DMS79 (cell line): ENCODE data around the gene AZI2.

ENCODE experiments used
- DNase-seq: peaks from one replicate; lab custom pipeline; 2025; lab: John Stamatoyannopoulos, UW

Gene AZI2, protein sequence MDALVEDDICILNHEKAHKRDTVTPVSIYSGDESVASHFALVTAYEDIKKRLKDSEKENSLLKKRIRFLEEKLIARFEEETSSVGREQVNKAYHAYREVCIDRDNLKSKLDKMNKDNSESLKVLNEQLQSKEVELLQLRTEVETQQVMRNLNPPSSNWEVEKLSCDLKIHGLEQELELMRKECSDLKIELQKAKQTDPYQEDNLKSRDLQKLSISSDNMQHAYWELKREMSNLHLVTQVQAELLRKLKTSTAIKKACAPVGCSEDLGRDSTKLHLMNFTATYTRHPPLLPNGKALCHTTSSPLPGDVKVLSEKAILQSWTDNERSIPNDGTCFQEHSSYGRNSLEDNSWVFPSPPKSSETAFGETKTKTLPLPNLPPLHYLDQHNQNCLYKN

DNA sequence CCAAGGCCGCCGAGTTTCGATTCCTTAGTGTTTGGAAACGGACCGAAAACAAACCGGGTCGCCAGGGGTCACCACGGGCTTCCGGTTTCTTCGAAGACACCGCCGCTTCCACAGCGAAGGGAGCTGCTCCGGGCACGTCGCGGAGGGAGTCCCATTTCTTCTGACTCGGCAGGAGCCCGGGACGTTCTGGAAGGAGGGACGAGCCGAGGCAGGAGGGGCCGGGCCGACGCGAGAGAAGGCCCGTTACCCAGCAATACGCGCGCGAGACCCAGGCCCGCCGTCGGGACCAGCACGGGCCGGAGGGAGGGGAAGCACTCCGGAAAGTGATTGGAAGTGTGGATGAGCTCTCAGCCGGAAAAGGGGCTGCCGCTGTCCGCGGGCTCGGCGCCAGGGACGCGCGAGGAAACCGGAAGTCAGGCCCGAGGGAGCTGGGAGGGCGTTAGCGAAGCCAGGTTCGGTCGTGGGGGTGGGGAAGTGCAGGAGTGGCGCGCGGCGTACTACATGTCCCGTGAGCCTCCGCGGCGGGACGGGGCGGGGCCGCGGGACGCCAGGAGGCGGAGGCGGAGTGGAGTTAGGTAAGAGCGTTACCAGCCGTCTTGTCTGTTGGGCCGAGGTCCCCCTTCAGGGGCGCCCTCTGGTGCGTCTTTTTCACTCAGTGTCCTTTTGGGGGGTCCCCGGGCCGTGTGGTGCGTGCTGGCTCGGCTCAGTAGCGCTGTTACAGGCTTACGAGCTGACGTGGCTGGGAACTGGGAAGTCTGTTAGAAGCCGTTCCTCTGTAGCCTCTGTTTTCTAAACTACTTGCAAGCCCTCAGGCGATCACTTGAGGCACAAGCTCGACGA, at the start of gene AZI2, which contains the start of gene ZCWPW2:
Gene AZI2 (minus strand): TSS at position 196 of the 840 bp plus-strand sequence. CDS start 8,207 bp downstream, outside the sequence.
Gene ZCWPW2 (plus strand): TSS at position 93 of the 840 bp plus-strand sequence. CDS start 64,348 bp downstream, outside the sequence.
- peak; percentile 72 for DNase-seq

- no peak for DNase-seq
Measured at GRCh38 chr3:28388978-28389377, 40.4 kb upstream of the AZI2 start.

DNA sequence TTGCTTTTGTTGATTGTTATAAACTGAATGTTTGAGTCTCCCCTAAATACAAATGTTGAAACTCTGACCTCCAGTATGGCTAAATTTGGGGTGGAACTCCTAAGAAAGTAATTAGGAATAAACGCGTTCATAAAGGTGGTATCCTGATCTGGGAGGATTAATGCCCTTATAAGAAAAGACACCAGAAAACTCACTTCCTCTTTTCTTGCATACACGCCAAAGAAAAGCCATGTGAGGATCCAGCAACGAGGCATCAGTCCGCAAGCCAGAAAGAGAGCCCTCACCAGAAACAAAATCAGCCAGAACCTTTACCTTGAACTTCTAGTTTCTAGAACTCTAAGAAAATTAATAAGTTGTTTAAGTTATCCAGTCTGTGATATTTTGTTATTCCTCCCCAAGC, 37.4 kb upstream of the AZI2 start:
- no peak for DNase-seq

DNA sequence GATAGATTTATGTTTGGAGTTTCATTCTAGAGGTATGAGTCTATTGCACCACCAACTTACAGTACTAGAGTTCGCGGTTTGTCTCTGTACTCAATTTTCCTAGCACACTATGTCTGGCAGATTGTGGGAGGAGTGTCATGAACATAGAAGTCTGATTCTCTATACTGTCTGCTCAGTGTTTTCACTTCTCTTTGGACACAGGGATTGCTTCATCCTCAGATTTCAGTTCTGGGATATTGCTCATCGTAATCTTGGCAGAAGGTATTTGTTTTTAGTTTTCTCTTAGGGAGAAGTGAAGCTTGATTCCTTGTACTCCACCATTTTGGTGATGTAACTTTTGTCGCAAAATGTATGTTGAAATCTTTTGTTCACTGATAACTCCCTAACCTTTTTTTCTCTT, 27.8 kb upstream of the AZI2 start:
- DNase-seq: no peak

- no peak for DNase-seq
Measured at GRCh38 chr3:28349469-28350000, 911 bp upstream of the AZI2 start.

- no peak for DNase-seq
Measured at GRCh38 chr3:28348265-28348628, 377 bp downstream of the AZI2 start.

GRCh38 chr3:28347374-28348264, 1.0 kb downstream of the AZI2 start:
- DNase-seq: no peak

DNA sequence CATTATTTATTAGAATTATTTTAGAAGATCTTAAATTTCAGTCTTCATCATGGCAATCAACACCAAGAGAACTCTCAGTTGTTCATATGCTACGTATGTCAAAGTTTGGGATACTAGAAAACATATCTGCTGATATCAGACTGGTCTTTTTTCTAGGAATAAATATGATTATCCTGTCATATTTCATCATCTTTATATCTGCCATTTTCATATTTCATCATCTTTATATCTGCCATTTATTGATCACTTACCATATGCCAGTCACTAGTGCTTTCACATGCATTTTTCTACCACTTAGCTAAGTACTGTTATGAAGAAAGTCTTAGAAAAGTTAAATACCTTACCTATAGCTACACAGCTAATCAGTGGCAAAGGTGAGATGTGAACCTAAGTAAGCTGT, 2.9 kb downstream of the AZI2 start:
- no peak for DNase-seq

DNA sequence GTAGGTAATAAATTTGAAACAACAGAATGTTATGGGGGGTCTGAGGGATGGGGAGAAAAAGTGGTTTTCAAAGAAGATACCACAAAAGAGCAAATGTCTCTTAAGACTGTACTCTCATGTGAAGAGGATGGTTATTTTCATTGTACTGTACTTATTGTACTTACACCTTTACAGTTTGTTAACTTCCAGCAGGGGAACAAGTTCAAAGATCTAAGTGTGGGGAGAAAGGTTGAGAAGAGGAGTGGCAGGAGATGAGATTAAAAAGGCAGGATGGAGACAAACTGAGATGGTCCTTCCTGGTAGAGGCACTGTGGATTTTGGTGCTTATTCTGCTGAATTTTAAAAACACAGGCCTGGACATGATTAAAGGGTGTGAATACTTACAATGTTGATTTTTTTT, 5.5 kb downstream of the AZI2 start:
- no peak for DNase-seq

GRCh38 chr3:28337230-28337629, 11.4 kb downstream of the AZI2 start:
- no peak for DNase-seq

- no peak for DNase-seq
Measured at GRCh38 chr3:28335246-28335645, 13.4 kb downstream of the AZI2 start.

- no peak for DNase-seq
Measured at GRCh38 chr3:28334552-28334951, 14.1 kb downstream of the AZI2 start.

DNA sequence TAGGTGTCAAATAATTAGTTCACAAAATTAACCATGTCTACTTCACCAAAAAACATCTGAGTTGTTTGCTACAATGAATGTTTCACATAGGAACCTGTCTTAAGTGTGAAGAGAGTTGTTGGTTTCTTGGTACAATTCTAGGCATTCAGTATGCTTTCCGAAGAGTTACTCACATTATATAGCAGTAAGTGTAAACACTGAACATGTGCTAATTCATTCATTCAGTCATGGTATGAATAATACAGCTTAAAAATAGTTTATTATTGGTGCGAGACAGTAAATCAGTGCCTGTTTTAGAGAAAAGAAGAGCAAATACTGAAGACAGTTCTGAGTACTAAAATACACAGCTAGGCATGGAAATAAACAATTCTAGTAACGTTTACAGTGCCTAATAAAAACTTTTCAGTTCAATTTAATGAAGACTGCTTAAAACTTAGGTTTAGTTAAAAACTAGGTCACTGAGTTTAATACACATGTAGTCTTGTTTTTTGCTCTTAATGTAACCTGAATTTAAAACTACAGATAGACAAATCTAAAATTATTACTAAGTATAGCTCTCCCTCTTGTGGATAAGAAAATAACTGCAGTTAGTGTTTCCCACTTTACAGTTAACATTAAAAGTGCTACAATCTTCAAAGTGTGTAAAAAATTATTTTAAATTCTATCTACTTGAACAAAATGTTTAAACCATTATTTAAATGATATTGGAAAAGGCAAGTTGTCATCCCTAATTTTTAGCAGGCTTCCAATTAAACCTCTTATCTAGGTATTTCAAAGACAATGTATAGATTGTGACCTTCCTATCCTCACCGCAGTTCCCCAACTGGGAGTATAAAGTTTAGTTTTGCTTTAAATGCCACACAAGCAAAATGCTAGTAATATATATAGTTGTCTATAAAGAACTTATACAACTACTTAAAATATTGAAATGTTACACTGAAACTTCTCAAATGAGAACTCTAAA, 20.2 kb downstream of the AZI2 start:
- no peak for DNase-seq

- no peak for DNase-seq
Measured at GRCh38 chr3:28326458-28326926, 22.1 kb downstream of the AZI2 start.

GRCh38 chr3:28322464-28322863, 26.2 kb downstream of the AZI2 start:
- DNase-seq: no peak

- no peak for DNase-seq
Measured at GRCh38 chr3:28320981-28321380, 27.6 kb downstream of the AZI2 start.

DNA sequence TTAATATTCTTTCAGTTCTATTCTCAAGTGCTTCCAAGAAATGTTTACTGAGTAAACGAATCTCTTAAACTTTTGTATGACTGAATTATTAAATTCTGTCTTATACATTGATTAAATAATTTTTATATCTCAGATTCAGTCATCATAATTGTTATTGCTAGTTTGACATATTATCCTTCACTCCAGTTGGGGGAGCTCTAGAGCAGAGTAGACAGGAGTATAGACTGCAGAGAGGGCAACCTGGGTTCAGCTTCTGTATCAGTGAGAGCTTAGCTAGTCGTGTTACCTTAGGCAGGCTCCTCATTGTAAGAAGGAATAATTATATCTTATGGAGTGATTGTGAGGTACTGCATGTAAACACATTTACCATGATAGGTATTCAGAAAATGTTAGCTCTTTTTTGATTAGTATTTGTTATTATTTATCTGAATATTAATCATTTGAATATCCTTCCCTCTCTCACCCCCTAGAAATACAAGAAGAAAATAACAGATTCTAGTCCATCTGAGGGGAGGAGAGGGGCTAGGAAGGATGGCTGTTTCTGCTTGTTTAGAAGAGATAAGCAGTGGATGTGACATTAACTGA, 31.1 kb downstream of the AZI2 start:
- DNase-seq: no peak

- no peak for DNase-seq
Measured at GRCh38 chr3:28316226-28316625, 32.4 kb downstream of the AZI2 start.

DNA sequence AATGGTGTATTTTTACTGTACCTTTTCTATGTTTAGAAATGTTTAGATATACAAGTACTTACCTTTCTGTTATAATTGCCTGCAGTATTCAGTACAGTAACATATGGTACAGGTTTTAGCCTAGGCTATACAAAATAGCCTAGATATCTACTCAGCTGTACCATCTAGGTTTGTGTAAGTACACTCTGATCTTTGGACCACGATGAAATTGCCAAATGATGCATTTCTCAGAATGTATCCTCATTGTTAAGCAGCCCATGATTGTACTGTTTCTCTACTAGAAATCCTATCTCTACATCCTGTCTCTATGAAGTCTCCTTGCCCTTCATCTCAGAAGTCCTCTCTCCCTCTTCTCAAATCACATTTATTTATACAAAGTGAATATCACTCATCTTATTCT, 32.9 kb downstream of the AZI2 start:
- no peak for DNase-seq

DNA sequence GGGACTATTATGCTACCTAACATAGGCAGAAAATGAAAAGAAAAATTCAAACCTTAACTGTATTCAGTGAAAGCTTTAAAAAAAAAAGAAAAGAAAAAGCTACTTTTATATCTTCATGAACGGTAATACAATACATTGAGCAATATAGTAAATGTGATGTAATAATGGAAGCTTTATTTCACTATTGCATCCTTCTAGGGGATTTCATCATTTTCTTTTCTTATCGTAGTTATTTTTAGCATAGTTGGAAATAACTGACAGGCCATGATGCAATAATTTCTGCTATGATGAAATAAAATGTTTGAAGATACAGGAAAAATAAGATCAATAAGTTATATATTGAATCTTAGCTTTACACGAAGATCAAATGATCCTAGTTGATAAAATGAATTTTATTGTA, 40.4 kb downstream of the AZI2 start:
- no peak for DNase-seq
